ENCODE data around the gene UNC13B. TPM values are rescaled to one million over a fixed set of nuclear protein-coding genes. Genes with fewer than 3 reads are reported as not detected.

Gene UNC13B
- total RNA-seq, 1 donor from 2014 or later = 111 TPM

- Mint-ChIP-seq H3K4me3 (ENCODE audit: low read depth) (no peak overlapping the region), H3K9me3 (ENCODE audit: low read depth) (peaks cover 23% of the 10 kb centered on the region)
- no peak for TF ChIP-seq CTCF (IDR thresholded peaks at IDR 0.05; ENCODE audit: unreplicated experiment)
Observed at GRCh38 chr9:35225677-35226076, 63.9 kb downstream of the UNC13B start.

DNA sequence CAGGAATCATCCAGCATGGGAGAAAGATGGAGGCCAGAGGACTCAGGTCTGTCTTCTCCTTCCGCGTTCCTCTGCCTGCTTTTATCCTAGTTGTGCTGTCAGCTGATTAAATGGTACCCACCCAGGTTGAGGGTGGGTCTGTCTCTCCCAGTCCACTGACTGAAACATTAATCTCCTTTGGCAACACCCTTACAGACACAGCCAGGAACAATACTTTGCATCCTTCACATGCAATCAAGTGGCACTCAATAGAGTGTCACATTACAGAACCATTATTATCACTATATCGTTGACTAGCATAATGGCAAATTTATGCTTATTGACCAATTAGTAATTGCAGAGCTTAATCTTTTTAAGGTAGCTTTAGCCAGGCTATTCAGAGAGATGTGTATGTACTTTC lies 64.8 kb downstream of the UNC13B start:
- peak overlapping the region; percentile 43 for H3K27ac Mint-ChIP-seq
- DNase-seq (ENCODE audit: low spot score, unreplicated experiment) = no peak
- no peaks in the 10 kb centered on the region for H3K27me3 Mint-ChIP-seq
- H3K36me3 Mint-ChIP-seq (ENCODE audit: insufficient read depth) = peaks cover 14% of the 10 kb centered on the region
- H3K4me1 Mint-ChIP-seq (ENCODE audit: low read depth) = peaks cover 26% of the 10 kb centered on the region
- H3K4me3 Mint-ChIP-seq (ENCODE audit: low read depth) = no peak overlapping the region
- H3K9me3 Mint-ChIP-seq (ENCODE audit: low read depth) = peaks cover 23% of the 10 kb centered on the region
- no peak for TF ChIP-seq CTCF (IDR thresholded peaks at IDR 0.05; ENCODE audit: unreplicated experiment)

More at GRCh38 chr9:35225677-35226076, 63.9 kb downstream of the UNC13B start:
- peaks cover 21% of the 10 kb centered on the region for H3K4me1 Mint-ChIP-seq (ENCODE audit: low read depth)
- DNase-seq (ENCODE audit: low spot score, unreplicated experiment) = no peak
- H3K36me3 Mint-ChIP-seq (ENCODE audit: insufficient read depth) = peaks cover 17% of the 10 kb centered on the region
- H3K27ac Mint-ChIP-seq = no peak overlapping the region
- no peaks in the 10 kb centered on the region for H3K27me3 Mint-ChIP-seq

- H3K9me3 Mint-ChIP-seq (ENCODE audit: low read depth) = peaks cover 20% of the 10 kb centered on the region
- peak overlapping the region; percentile 14 for H3K27ac Mint-ChIP-seq
- H3K4me1 Mint-ChIP-seq (ENCODE audit: low read depth) = peaks cover 29% of the 10 kb centered on the region
- TF ChIP-seq CTCF (IDR thresholded peaks at IDR 0.05; ENCODE audit: unreplicated experiment) = no peak
- H3K36me3 Mint-ChIP-seq (ENCODE audit: insufficient read depth) = peaks cover 12% of the 10 kb centered on the region
- DNase-seq (ENCODE audit: low spot score, unreplicated experiment) = no peak
- no peaks in the 10 kb centered on the region for H3K27me3 Mint-ChIP-seq
- no peak overlapping the region for H3K4me3 Mint-ChIP-seq (ENCODE audit: low read depth)
Observed at GRCh38 chr9:35227284-35227683, 65.5 kb downstream of the UNC13B start.

- H3K36me3 Mint-ChIP-seq (ENCODE audit: insufficient read depth) = peaks cover 4% of the 10 kb centered on the region
- TF ChIP-seq CTCF (IDR thresholded peaks at IDR 0.05; ENCODE audit: unreplicated experiment) = no peak
- H3K4me1 Mint-ChIP-seq (ENCODE audit: low read depth) = peaks cover 41% of the 10 kb centered on the region
- H3K9me3 Mint-ChIP-seq (ENCODE audit: low read depth) = peaks cover 5% of the 10 kb centered on the region
- peak overlapping the region; percentile 58 for H3K27ac Mint-ChIP-seq
- no peak overlapping the region for H3K4me3 Mint-ChIP-seq (ENCODE audit: low read depth)
- DNase-seq (ENCODE audit: low spot score, unreplicated experiment) = no peak
- no peaks in the 10 kb centered on the region for H3K27me3 Mint-ChIP-seq
Observed at GRCh38 chr9:35229066-35229778, 67.4 kb downstream of the UNC13B start.

GRCh38 chr9:35229779-35230143 lies 68.0 kb downstream of the UNC13B start:
- Mint-ChIP-seq H3K36me3 (ENCODE audit: insufficient read depth) (peaks cover 2% of the 10 kb centered on the region), H3K27me3 (no peaks in the 10 kb centered on the region), H3K4me1 (ENCODE audit: low read depth) (peaks cover 41% of the 10 kb centered on the region), H3K27ac (no peak overlapping the region), H3K4me3 (ENCODE audit: low read depth) (no peak overlapping the region), H3K9me3 (ENCODE audit: low read depth) (no peaks in the 10 kb centered on the region)
- no peak for DNase-seq (ENCODE audit: low spot score, unreplicated experiment)
- TF ChIP-seq CTCF (IDR thresholded peaks at IDR 0.05; ENCODE audit: unreplicated experiment) = no peak
